GM21447 (cell line): ENCODE data around the gene KMT2C.
"Not testable (repeated sequence)": the region's sequence is repeated elsewhere in the genome, so short reads cannot be mapped to it uniquely, and the experiment has no call there.

Source experiments
- ATAC-seq: cut with Tn5 transposase; IDR thresholded peaks from one replicate; pipeline ENCODE4 v1.9.1; 2021; ENCODE audit not compliant: unreplicated experiment

The KMT2C gene

DNA sequence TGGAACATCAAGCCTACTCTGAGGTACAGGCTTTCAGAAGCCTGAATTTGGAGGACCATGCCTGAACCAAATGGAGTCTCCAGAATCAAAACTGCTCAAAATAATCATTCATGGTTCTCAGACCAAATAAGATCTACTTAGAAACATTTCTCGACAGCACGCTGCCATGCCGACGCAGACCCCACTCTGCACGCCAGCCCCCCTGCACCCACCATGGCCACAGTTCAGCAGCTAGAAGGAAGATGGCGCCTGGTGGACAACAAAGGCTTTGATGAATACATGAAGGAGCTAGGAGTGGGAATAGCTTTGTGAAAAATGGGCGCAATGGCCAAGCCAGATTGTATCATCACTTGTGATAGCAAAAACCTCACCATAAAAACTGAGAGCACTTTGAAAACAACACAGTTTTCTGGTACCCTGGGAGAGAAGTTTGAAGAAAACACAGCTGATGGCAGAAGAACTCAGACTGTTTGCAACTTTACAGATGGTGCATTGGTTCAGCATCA, 6.6 kb upstream of the KMT2C start:
- no peak for ATAC-seq

GRCh38 chr7:152441810-152442209, 6.0 kb upstream of the KMT2C start:
- not testable (repeated sequence) for ATAC-seq

DNA sequence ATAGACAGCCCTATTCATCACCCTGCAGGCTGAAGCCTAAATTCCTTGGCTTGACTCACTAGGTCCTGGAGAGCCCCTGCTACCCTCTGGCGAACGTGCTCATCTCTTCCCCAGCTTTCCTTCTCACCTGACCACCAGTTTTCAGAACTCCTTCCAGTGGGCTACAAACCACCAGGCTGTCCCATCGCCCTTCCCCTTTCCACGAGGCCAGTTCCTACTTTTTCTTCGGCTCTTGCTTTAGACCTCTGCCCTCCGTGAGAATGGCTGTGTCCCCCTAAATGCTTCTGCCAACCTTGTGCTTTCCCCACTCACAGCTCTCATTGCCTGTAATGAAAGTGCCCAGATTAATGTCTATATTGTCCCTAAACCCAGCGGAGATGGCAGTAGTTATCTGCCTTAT, 5.4 kb upstream of the KMT2C start:
- ATAC-seq: not testable (repeated sequence)

- ATAC-seq: not testable (repeated sequence)
Measured at GRCh38 chr7:152438017-152438416, 2.2 kb upstream of the KMT2C start.

- not testable (repeated sequence) for ATAC-seq
Measured at GRCh38 chr7:152436931-152437575, 1.2 kb upstream of the KMT2C start.

GRCh38 chr7:152436111-152436930, 518 bp upstream of the KMT2C start:
- peak; percentile 43 for ATAC-seq

- peak; percentile 25 for ATAC-seq
Measured at GRCh38 chr7:152434511-152435383, 1.1 kb downstream of the KMT2C start.

DNA sequence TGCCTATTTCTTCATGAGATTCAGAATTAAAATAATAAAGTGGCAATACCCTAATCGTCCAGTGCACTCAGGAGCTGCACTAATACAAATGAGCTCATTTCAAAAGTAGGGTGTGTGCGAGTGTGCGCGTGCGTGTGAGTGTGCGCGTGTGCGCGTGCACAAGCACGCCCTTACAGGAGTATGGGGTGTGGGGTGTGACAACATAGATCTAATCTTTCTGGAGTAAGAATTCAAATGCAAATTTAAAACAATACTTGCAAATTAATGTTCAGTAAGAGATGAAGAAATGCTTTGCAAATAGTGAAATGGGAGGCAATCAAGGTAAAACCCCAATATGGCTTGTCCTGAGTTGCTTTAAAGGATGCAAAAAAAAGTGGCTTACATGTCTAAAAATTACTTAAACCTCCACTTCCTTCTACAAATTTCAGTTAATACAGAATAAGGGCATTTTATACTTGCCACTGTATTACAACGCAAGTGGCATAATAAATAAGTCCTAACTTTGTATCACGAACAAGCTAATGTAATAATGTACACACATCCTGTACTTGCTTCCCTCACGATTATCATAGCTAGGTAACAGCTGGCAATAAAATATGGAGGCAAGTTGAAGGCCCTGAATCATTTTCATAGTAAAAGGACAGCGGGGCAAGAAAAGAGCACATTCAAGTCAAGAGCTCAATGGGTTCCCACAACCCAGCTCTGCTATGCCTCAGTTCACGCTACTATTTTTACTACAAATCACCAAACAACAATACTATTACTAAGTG, 1.9 kb downstream of the KMT2C start:
- ATAC-seq: peak; percentile 36

DNA sequence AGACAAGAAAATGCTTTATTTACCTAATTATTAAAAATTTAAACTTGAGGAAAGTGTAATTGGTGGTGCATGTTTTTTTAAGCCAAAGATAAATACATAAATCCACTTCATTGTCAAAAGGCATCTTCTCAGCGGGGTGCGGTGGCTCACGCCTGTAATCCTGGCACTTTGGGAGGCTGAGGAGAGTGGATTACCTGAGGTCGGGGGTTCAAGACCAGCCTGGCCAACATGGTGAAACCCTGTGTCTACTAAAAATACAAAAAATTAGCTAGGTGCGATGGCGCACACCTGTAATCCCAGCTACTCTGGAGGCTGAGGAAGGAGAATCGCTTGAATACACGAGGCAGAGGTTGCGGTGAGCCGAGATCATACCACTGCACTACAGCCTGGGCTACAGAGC, 3.1 kb downstream of the KMT2C start:
- not testable (repeated sequence) for ATAC-seq

- no peak for ATAC-seq
Measured at GRCh38 chr7:152430854-152431253, 4.9 kb downstream of the KMT2C start.

GRCh38 chr7:152430118-152430517, 5.7 kb downstream of the KMT2C start:
- ATAC-seq: not testable (repeated sequence)

DNA sequence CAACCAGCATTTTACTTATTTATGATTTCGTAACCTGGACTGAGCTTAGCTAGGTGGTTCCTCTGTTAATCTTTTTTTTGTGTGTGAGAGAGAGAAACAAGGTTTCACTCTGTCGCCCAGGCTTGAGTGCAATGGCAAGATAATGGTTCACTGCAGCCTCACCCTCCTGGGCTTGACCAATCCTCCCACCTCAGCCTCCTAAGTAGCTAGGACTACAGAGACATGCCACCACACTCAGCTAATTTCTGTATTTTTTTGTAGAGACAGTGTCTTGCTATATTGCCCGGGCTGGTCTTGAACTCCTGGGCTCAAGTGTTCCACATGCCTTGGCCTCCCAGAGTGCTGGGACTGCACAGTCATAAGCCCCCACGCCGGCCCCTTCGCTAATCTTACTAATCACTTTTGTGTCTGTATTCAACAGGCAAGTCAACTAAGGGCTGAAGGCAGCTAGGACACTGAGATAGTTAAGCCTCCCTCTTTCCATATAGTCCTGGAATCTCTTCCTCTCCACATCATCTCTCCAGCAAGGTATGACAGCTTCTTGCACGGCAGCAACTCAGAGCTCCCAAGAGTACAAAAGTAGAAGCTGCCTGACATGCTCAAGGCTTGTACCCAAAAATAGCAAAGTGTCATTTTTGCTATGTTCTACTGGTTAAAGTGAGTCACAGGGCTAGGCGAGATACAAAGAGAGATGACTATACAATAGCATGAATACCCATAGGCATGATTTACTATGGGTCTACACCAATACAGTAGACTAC, 11.3 kb downstream of the KMT2C start:
- no peak for ATAC-seq

DNA sequence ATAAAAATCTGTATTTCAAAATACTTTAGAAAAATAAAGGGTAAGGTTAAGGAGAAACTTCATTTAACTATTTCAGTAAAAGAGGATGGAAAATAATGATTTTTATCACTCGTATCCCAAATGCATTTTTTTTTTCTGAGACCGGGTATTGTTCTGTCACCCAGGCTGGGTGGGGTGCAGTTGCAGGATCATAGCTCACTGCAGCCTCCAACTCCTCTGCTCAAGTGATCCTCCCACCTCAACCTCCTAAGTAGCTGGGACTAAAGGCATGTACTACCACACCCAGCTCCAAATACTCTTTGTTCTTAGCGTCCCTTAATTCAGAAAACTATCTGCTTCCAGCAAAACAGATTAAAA, 11.8 kb downstream of the KMT2C start:
- ATAC-seq: no peak

DNA sequence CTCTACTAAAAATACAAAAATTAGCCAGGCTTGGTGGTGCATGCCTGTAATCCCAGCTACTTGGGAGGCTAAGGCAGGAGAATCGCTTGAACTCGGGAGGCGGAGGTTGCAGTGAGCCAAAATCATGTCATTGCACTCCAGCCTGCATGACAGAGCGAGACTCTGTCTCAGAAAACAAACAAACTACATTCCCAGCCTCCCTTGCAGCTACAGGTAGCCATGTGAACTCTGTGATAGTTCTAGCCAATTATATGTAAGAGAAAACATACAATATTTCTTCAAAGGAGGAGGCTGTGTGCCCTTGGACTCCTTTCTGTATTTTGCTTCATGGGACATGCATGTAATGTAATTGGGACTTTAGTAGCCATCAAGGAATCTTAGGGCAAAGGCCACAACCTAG, 12.6 kb downstream of the KMT2C start:
- ATAC-seq: not testable (repeated sequence)

GRCh38 chr7:152420950-152421349, 14.9 kb downstream of the KMT2C start:
- not testable (repeated sequence) for ATAC-seq

DNA sequence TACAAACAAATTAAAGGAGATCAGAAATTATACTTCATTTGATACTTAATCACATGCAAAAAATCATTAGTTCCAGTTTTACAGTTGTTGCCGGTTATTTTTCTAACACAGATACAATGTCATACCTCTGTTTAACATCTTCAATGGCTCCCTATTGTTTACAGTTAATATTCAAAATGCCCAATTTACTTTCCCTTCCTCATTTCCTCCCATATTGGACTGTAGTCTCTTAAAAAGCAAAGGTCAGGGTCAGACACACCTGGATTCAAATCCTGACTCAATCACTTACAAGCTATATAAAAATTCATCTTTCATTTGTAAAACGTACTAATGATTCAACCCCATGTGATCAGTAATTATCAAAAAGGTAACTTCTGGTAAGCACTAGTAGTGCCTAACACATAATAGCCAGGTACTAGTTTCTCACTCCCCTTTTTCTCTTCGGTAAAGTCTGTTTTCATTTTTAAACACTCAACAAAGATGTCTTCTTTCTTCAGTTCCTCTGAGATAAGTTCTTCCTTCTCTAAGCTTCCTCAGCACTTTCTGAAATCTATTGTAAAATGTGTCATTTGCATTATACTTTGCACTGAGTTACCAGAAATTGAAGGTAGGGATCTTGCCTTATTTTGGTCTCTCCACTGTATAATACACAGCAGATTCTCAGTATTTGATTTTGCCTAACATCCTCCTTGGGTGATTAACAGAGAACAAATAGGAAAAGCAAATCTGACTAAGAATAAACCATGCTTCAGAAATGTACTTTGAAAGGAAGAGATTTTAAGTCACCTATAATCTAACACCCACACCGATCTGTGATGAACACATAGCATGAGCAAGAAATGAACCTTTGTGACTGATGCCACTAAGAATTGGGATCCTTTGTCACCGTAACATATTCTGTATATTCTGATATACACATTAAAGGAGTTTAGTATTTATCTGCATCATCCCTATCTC, 16.1 kb downstream of the KMT2C start:
- ATAC-seq: no peak

GRCh38 chr7:152414779-152415178, 21.0 kb downstream of the KMT2C start:
- no peak for ATAC-seq

- ATAC-seq: no peak
Measured at GRCh38 chr7:152411389-152411788, 24.4 kb downstream of the KMT2C start.

DNA sequence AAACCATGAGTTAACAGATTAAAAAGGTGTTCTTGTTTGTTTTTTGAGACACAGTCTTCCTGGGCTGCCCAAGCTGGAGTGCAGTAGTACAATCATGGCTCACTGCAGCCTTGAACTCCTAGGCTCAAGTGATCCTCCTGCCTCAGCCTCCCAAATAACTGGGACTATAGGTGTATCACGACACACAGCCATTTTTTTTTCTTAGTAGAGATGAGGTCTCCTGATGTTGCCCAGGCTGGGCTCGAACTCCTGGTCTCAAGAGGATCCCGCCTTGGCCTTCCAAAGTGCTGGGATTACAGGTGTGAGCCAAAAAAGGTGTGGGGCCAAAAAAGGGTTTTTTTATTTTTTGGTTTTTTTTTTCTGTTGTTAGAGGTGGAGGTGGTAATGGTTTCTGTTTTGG, 29.3 kb downstream of the KMT2C start:
- ATAC-seq: no peak
